ENCODE data around the gene IL1RAPL1. TPM values are rescaled to one million over a fixed set of nuclear protein-coding genes. Genes with fewer than 3 reads are reported as not detected.

Gene IL1RAPL1
- total RNA-seq, 2 donors from 2014 or later: 0.66 to 1.1 TPM

DNA sequence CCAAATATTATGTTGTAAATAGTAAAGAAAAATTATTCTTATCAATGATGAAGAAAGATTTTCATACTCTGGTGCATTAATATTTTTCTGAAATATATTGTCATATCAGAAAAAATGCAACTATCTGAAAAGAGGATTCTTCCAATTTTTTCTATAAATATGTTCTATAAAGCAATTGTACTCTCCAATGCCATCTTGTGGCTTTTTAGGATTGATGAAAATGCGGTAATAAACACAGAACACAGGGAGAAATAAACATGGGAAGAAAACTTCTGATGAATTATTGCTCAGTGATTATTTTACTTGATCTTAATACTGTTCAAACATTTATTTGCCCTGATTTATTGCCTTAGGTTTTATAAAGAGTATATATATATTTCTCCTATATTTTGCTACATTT is 215.4 kb downstream of the IL1RAPL1 start:
- H3K36me3 ChIP-seq (ENCODE audit: control insufficient read depth, insufficient read depth, low read length): no peaks in the 10 kb centered on the region
- H3K9ac ChIP-seq (ENCODE audit: extremely low read depth, low read length, poor library complexity, severe bottlenecking): no peak overlapping the region
- H3K4me3 ChIP-seq (ENCODE audit: low read length): no peak overlapping the region
- no peak overlapping the region for H3K27ac ChIP-seq (ENCODE audit: low read depth, low read length)
- Mint-ChIP-seq H3K36me3 (ENCODE audit: low read depth) (no peaks in the 10 kb centered on the region), H3K27me3 (ENCODE audit: insufficient read depth) (no peaks in the 10 kb centered on the region), H3K27ac (no peak overlapping the region), H3K4me1 (no peaks in the 10 kb centered on the region), H3K9me3 (peaks cover 4% of the 10 kb centered on the region), H3K4me3 (no peak overlapping the region)
- H3K27me3 ChIP-seq (ENCODE audit: control insufficient read depth, insufficient read depth, low read length, poor library complexity, severe bottlenecking): no peaks in the 10 kb centered on the region
- no CpG with 5 or more reads among the region's 1 CpG for WGBS, 2 experiments (ENCODE audit: insufficient coverage in 1 of 2, insufficient read length in 1 of 2)
- DNase-seq: no peak
- no peaks in the 10 kb centered on the region for H3K4me1 ChIP-seq (ENCODE audit: control insufficient read depth, insufficient read depth, low read length)
- TF ChIP-seq, protein P1, sequence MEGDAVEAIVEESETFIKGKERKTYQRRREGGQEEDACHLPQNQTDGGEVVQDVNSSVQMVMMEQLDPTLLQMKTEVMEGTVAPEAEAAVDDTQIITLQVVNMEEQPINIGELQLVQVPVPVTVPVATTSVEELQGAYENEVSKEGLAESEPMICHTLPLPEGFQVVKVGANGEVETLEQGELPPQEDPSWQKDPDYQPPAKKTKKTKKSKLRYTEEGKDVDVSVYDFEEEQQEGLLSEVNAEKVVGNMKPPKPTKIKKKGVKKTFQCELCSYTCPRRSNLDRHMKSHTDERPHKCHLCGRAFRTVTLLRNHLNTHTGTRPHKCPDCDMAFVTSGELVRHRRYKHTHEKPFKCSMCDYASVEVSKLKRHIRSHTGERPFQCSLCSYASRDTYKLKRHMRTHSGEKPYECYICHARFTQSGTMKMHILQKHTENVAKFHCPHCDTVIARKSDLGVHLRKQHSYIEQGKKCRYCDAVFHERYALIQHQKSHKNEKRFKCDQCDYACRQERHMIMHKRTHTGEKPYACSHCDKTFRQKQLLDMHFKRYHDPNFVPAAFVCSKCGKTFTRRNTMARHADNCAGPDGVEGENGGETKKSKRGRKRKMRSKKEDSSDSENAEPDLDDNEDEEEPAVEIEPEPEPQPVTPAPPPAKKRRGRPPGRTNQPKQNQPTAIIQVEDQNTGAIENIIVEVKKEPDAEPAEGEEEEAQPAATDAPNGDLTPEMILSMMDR (conservative IDR thresholded peaks at IDR 0.05): peak; percentile 53
- no peaks in the 10 kb centered on the region for H3K9me3 ChIP-seq (ENCODE audit: control insufficient read depth, low read length)

DNA sequence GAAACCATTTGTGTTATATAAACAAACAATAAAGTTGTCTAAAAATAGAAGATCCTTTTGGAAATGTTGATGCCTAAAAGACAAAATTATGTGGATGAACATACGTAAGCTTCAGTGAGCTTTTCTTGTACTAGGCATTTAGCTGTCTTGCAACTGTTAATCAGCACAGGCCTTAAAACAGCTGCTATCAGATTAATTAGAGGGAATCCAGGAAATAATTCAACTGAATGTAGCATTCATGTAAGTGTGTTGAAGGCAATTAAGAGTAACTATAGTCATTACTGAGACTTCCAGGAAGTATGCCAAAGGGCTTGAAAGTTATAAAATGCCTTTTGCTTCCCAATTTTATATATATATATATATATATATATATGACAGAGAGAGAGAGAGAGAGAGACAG is 248.7 kb downstream of the IL1RAPL1 start:
- H3K4me3 Mint-ChIP-seq: no peak overlapping the region
- H3K4me3 ChIP-seq (ENCODE audit: low read length): no peak overlapping the region
- H3K9me3 Mint-ChIP-seq: no peaks in the 10 kb centered on the region
- TF ChIP-seq, protein P1 (conservative IDR thresholded peaks at IDR 0.05): no peak
- H3K9ac ChIP-seq (ENCODE audit: extremely low read depth, low read length, poor library complexity, severe bottlenecking): no peak overlapping the region
- H3K27ac Mint-ChIP-seq: no peak overlapping the region
- no peaks in the 10 kb centered on the region for H3K27me3 ChIP-seq (ENCODE audit: control insufficient read depth, insufficient read depth, low read length, poor library complexity, severe bottlenecking)
- 88% methylated on average over 1 of the region's 1 CpG; no CpG with 5 or more reads in 1 of the 2 experiments for WGBS, 2 experiments (ENCODE audit: insufficient coverage in 1 of 2, insufficient read length in 1 of 2)
- H3K4me1 Mint-ChIP-seq: no peaks in the 10 kb centered on the region
- H3K27me3 Mint-ChIP-seq (ENCODE audit: insufficient read depth): no peaks in the 10 kb centered on the region
- H3K27ac ChIP-seq (ENCODE audit: low read depth, low read length): no peak overlapping the region
- H3K4me1 ChIP-seq (ENCODE audit: control insufficient read depth, insufficient read depth, low read length): no peaks in the 10 kb centered on the region
- H3K36me3 ChIP-seq (ENCODE audit: control insufficient read depth, insufficient read depth, low read length): no peaks in the 10 kb centered on the region
- DNase-seq: no peak
- no peaks in the 10 kb centered on the region for H3K36me3 Mint-ChIP-seq (ENCODE audit: low read depth)
- no peaks in the 10 kb centered on the region for H3K9me3 ChIP-seq (ENCODE audit: control insufficient read depth, low read length)

DNA sequence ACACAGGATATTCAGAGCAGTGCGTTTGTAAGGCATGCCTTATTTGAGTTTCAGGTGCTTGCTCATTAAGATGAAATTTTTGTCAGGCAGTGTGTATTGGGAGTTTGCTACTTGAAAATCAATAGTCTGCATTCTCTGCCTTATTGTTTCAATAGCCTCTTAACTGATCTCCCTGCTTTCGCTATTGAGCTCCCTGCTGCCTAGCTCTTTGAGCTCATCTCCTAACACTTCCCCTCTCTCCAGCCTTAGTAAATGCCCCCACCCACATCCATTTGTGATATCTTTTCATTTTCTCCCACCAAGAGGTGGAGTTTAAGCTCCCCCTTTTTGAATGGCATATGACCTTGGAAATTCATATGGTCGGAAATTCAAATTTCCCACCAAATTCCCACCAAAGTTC is 256.6 kb downstream of the IL1RAPL1 start:
- Mint-ChIP-seq H3K4me3 (no peak overlapping the region), H3K27me3 (ENCODE audit: insufficient read depth) (peaks cover 43% of the 10 kb centered on the region), H3K9me3 (no peaks in the 10 kb centered on the region), H3K36me3 (ENCODE audit: low read depth) (no peaks in the 10 kb centered on the region), H3K27ac (peak overlapping the region; percentile 48), H3K4me1 (peaks cover 33% of the 10 kb centered on the region)
- H3K27me3 ChIP-seq (ENCODE audit: control insufficient read depth, insufficient read depth, low read length, poor library complexity, severe bottlenecking): peaks cover 13% of the 10 kb centered on the region
- 23 to 30% methylated on average over 2 to 3 of the region's 3 CpGs for WGBS, 2 experiments (ENCODE audit: insufficient coverage in 1 of 2, insufficient read length in 1 of 2)
- TF ChIP-seq, protein P1 (conservative IDR thresholded peaks at IDR 0.05): no peak
- H3K9ac ChIP-seq (ENCODE audit: extremely low read depth, low read length, poor library complexity, severe bottlenecking): no peak overlapping the region
- peak; percentile 46 for DNase-seq
- H3K4me1 ChIP-seq (ENCODE audit: control insufficient read depth, insufficient read depth, low read length): no peaks in the 10 kb centered on the region
- H3K4me3 ChIP-seq (ENCODE audit: low read length): no peak overlapping the region
- no peaks in the 10 kb centered on the region for H3K9me3 ChIP-seq (ENCODE audit: control insufficient read depth, low read length)
- H3K36me3 ChIP-seq (ENCODE audit: control insufficient read depth, insufficient read depth, low read length): no peaks in the 10 kb centered on the region
- H3K27ac ChIP-seq (ENCODE audit: low read depth, low read length): no peak overlapping the region
